Measurements from ENCODE around the gene RBM20.

RBM20 gene

DNA sequence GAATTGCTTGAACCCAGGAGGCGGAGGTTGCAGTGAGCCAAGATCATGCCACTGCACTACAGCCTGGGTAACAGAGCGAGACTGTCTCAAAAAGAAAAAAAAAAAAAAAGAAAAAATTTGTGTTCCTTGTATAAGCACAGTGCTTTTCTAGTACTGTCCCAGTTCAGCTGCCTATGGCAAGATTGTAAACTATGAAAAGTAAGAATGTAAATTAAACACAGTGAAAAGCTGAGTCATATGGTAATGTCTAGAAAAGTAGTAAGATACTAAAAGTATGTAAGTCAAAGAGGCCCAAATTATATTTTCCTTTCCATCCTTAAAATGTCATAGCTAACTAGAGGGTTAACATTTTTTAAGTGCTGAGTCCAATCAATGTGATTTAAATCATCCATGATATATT, 42.8 kb downstream of the RBM20 start:
- DNase-seq (ENCODE audit: extremely low read depth, low read depth), result no peak
- no peak overlapping the region for H3K4me3 ChIP-seq (replicated peaks; ENCODE audit: low read depth, low read length)
- TF ChIP-seq, protein P1, sequence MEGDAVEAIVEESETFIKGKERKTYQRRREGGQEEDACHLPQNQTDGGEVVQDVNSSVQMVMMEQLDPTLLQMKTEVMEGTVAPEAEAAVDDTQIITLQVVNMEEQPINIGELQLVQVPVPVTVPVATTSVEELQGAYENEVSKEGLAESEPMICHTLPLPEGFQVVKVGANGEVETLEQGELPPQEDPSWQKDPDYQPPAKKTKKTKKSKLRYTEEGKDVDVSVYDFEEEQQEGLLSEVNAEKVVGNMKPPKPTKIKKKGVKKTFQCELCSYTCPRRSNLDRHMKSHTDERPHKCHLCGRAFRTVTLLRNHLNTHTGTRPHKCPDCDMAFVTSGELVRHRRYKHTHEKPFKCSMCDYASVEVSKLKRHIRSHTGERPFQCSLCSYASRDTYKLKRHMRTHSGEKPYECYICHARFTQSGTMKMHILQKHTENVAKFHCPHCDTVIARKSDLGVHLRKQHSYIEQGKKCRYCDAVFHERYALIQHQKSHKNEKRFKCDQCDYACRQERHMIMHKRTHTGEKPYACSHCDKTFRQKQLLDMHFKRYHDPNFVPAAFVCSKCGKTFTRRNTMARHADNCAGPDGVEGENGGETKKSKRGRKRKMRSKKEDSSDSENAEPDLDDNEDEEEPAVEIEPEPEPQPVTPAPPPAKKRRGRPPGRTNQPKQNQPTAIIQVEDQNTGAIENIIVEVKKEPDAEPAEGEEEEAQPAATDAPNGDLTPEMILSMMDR (IDR thresholded peaks at IDR 0.05; ENCODE audit: low read depth, low read length, missing control alignments), result no peak

DNA sequence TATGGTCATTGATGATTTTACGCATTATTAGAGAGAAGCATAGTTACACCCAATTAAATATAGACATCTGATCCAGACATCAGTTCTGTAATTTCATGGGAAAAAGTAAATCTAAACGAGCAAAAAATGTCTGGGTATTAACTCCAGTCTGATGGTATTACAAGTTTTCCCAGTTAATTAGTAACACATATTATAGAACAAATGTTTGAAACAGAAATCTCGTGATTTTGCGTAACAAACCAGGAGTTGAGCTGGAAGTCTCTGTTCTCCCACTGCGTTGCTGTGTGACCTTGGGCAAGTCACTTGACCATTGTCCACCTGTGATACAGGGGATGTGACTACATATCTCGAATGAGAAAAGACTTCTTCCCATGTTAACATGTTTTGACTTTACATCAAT, 43.3 kb downstream of the RBM20 start:
- H3K4me3 ChIP-seq (replicated peaks; ENCODE audit: low read depth, low read length), result no peak overlapping the region
- DNase-seq (ENCODE audit: extremely low read depth, low read depth), result no peak
- TF ChIP-seq, protein P1 (IDR thresholded peaks at IDR 0.05; ENCODE audit: low read depth, low read length, missing control alignments), result no peak

DNA sequence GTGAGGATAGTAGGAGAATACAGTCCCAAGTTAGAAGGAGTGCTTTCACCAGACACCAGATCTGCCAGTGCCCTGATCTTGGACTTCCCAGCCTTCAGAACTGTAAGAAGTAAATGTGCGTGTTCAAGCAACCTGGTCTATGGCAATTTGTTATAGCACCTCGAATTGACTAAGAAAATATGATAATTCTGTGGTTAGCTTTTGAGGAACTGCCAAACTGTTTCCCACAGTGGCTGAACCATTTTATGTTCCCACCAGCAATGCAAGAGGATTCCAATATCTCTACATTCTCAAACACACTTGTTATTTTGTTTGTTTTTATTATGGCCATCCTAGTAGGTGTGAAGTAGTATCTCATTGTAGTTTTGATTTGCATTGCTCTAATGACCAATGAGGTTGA, 47.0 kb downstream of the RBM20 start:
- no peak for DNase-seq (ENCODE audit: extremely low read depth, low read depth)
- TF ChIP-seq, protein P1 (IDR thresholded peaks at IDR 0.05; ENCODE audit: low read depth, low read length, missing control alignments), result no peak
- no peak overlapping the region for H3K4me3 ChIP-seq (replicated peaks; ENCODE audit: low read depth, low read length)

DNA sequence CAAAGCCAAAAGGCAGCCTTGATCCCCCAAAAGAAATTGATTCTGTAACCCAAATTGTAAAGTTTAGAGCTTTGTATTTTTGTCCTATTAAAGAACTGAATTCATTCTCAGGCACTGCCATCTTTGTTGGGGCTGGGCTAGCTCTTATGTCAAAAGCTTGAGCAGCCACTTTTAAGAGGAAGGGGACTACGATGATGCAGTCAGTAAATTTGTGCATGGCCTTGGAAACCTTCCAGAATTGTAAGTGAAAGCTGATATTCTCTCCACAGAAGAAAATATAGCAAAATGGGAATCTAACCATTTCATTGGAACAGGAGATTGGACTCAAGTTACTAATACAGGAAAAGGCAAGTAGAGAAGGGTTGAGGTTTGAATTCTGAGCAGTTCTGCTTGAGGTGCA, 50.1 kb downstream of the RBM20 start:
- no peak for DNase-seq (ENCODE audit: extremely low read depth, low read depth)
- TF ChIP-seq, protein P1 (IDR thresholded peaks at IDR 0.05; ENCODE audit: low read depth, low read length, missing control alignments), result no peak
- no peak overlapping the region for H3K4me3 ChIP-seq (replicated peaks; ENCODE audit: low read depth, low read length)

DNA sequence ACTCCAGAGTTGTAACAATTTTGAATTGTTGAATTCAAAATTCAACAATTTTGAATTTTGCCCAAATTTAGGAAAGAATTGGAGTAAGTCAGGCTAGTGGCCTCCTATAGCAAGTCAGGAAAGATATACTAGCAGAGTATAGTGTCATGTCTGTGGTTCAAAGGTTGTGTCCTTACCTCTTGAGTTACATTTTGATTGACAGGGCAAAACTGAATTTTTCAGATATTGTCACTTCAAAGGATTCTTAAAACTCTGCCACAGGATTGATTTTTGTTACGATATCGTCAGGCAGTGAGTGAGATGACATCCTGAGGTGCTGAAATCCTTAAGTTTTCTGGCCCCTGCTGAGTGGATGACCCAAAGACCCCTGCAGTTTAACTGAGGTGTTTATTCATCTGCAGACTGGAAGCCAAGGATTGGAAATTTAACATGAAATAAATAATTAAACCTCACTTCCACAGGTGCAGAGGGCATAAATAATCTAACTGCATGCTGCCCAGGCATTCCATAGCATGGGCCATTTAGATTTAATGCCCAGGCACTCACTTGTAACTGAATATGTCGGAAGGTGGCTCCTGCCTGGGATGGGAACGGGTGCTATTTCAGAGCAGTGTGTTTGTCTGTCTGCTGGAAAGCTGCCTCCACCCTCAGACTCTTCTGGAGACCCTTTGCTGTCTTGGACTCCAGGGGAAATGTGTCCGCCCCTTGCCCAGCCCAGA, 50.8 kb downstream of the RBM20 start:
- TF ChIP-seq, protein P1 (IDR thresholded peaks at IDR 0.05; ENCODE audit: low read depth, low read length, missing control alignments), result no peak
- H3K4me3 ChIP-seq (replicated peaks; ENCODE audit: low read depth, low read length), result no peak overlapping the region
- no peak for DNase-seq (ENCODE audit: extremely low read depth, low read depth)

DNA sequence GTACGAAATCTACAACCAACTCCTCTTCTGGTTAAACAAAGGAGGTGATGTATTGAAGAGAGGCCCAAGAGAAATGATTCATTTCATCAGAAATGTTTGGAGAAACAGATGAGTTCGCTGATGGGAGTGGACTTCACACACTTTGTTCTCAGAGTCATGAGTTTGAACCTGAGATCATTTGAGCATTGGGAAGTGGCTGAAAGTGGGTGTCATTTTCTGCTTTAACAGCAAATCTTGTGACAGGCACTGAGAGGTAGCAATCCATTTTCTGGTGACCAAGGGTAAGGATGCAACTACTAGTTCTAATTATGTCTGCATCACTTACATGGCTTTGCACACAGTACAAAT, 51.4 kb downstream of the RBM20 start:
- DNase-seq (ENCODE audit: extremely low read depth, low read depth), result no peak
- H3K4me3 ChIP-seq (replicated peaks; ENCODE audit: low read depth, low read length), result no peak overlapping the region
- TF ChIP-seq, protein P1 (IDR thresholded peaks at IDR 0.05; ENCODE audit: low read depth, low read length, missing control alignments), result no peak

DNA sequence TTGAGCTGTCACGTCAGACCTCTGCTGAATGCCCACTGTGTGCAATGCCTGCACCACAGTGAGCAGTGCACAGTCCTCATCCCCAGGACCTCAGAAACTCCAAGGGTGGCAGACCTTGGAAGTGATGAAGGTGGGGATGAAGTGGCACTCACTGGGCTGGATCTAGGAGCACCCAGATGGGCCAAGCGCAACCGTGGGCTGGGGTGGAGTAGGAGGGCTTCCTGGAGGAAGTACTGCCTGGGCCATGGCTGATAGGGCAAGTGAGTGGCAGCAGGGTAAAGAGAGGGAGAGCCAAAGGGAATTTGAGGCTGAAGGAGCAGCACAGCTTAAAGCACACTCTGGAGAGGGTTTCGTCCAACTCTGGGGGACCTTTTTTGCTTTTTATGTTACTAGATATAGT, 52.3 kb downstream of the RBM20 start:
- H3K4me3 ChIP-seq (replicated peaks; ENCODE audit: low read depth, low read length), result no peak overlapping the region
- DNase-seq (ENCODE audit: extremely low read depth, low read depth), result no peak
- TF ChIP-seq, protein P1 (IDR thresholded peaks at IDR 0.05; ENCODE audit: low read depth, low read length, missing control alignments), result no peak
